HFF-Myc (cell line): ENCODE measurements around the gene OR10A5.

Experiments
- DNase-seq: peaks from one replicate; pipeline ENCODE4 v3.0.0-alpha.2; 2011; ENCODE audit warnings: low read depth; ENCODE audit errors: extremely low read depth
- H3K4me3 ChIP-seq: replicated peaks from 2 replicates; pipeline ENCODE4 v1.5.1; 2011; ENCODE audit warnings: low read depth, mild to moderate bottlenecking, control low read depth, low read length
- CTCF ChIP-seq: IDR thresholded peaks from 2 replicates; pipeline ENCODE4 v1.5.1; 2012; ENCODE audit warnings: mild to moderate bottlenecking, low read depth, low read length, control low read depth; ENCODE audit errors: missing control alignments

The OR10A5 gene

GRCh38 chr11:6892400-6892799 is 46.9 kb downstream of the OR10A5 start, which contains the start of gene OR2D2:
TSS of gene OR2D2 (minus strand) at chr11:6892500. CDS start at chr11:6892500, 0 bp downstream.
- no peak for DNase-seq
- no peak for TF ChIP-seq CTCF
- no peak within 1 kb of the TSS for H3K4me3 ChIP-seq

- TF ChIP-seq CTCF: no peak
- DNase-seq: no peak
Observed at GRCh38 chr11:6894097-6894496, 48.6 kb downstream of the OR10A5 start.

GRCh38 chr11:6895010-6895409 is 49.5 kb downstream of the OR10A5 start:
- H3K4me3 ChIP-seq: no peak overlapping the region
- no peak for TF ChIP-seq CTCF
- DNase-seq: no peak

More at GRCh38 chr11:6894097-6894496, 48.6 kb downstream of the OR10A5 start:
- no peak overlapping the region for H3K4me3 ChIP-seq
